DND-41 (cell line): Measurements from ENCODE around the gene PPP2R2D.
A peak's percentile ranks its signal among the peaks of the same experiment; 100 is the strongest.

Experiments used
- ATAC-seq: fragments of 200-7000 bp; cut with Tn5 transposase; 3 replicates; pipeline ENCODE4 v1.9.1; 2021; ENCODE audit warnings: low read depth; ENCODE audit not compliant: insufficient read depth
- DNase-seq: peaks from one replicate; pipeline ENCODE4 v3.0.0-alpha.2; 2020
- H2AFZ ChIP-seq: 2 replicates; pipeline ENCODE4 v1.6.0; 2012; ENCODE audit warnings: low read depth, low read length
- H3K27ac ChIP-seq: 2 replicates; pipeline ENCODE4 v1.5.1; 2012; ENCODE audit warnings: low read length, inconsistent platforms
- H3K27me3 ChIP-seq: fragments of 200-600 bp; sonication (generic); 2 replicates; pipeline ENCODE4 v1.6.0; 2012; ENCODE audit warnings: low read length, mild to moderate bottlenecking, inconsistent platforms; ENCODE audit not compliant: insufficient read depth, poor library complexity
- H3K36me3 ChIP-seq: 2 replicates; pipeline ENCODE4 v1.5.1; 2012; ENCODE audit warnings: low read length, inconsistent platforms; ENCODE audit not compliant: insufficient read depth
- H3K4me1 ChIP-seq: 2 replicates; pipeline ENCODE4 v1.5.1; 2012; ENCODE audit warnings: mild to moderate bottlenecking, low read length; ENCODE audit not compliant: insufficient read depth
- H3K4me2 ChIP-seq: 2 replicates; pipeline ENCODE4 v1.6.0; 2012; ENCODE audit warnings: mild to moderate bottlenecking, moderate library complexity, low read length, inconsistent platforms; ENCODE audit not compliant: insufficient read depth
- H3K4me3 ChIP-seq, 2 experiments: fragments of 200-600 bp in 1 of 2; shearing (Covaris generic) in 1 of 2; 2 replicates each; pipeline ENCODE4 v1.5.1; 2012 to 2016; ENCODE audit warnings: inconsistent platforms in 2 of 2, low read length in 2 of 2, mild to moderate bottlenecking in 2 of 2, low read depth in 1 of 2, moderate library complexity in 1 of 2
- H3K79me2 ChIP-seq: 2 replicates; pipeline ENCODE4 v1.6.0; 2012; ENCODE audit warnings: low read length, inconsistent platforms; ENCODE audit not compliant: insufficient read depth
- H3K9ac ChIP-seq: 2 replicates; pipeline ENCODE4 v1.6.0; 2012; ENCODE audit warnings: low read depth, mild to moderate bottlenecking, inconsistent platforms, low read length, moderate library complexity
- H3K9me3 ChIP-seq: 2 replicates; pipeline ENCODE4 v1.5.1; 2012; ENCODE audit warnings: low read length, moderate library complexity, mild to moderate bottlenecking, inconsistent platforms; ENCODE audit not compliant: insufficient read depth, severe bottlenecking
- H4K20me1 ChIP-seq: 2 replicates; pipeline ENCODE4 v1.6.0; 2012; ENCODE audit warnings: low read length; ENCODE audit not compliant: insufficient read depth
- CTCF ChIP-seq: IDR thresholded peaks from 2 replicates; pipeline ENCODE4 v1.5.1; 2012; ENCODE audit warnings: borderline replicate concordance, low read length, moderate library complexity, mild to moderate bottlenecking; ENCODE audit not compliant: poor library complexity, severe bottlenecking; ENCODE audit errors: extremely low read depth
- EZH2 ChIP-seq: IDR thresholded peaks from 3 replicates; pipeline ENCODE4 v1.6.1; 2012; ENCODE audit warnings: borderline replicate concordance, low read depth, mild to moderate bottlenecking, moderate library complexity, low read length, inconsistent platforms; ENCODE audit not compliant: severe bottlenecking

The PPP2R2D gene

GRCh38 chr10:131973160-131973951, 72.5 kb downstream of the PPP2R2D start:
- no peaks in the 10 kb centered on the region for H3K79me2 ChIP-seq

DNA sequence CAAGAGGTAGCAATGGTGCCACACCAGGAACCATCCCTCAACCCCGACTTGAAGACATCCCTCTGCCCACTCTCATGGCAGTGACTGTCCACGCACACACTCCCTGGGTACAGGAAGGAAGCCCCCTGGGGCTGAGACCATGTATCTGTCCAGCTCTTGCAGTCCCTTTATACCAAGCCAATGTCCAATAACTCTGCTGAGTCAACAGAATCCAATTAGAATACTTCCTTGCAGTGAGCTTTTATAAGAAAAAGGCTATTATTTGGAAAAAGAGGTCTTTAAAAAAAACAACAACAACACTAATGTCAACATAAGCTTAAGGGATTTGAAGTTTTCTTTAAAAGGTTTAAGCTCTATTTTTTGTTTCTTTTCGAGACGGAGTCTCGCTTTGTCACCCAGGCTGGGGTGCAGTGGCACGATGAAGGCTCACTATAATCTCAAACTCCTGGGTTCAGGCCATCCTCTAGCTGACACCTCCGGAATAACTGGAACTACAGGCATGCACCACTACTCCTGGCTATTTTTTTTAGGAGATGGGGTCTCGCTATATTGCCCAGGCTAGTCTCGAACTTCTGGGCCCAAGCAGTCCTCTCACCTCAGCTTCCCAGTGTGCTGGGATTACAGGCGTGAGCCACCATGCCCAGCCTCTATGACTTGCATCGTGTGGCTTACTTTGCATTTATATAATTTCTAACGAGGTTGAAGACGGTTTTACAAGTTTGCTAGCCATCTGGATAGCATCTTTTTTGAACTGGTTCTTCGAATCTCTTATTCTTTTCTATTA, 73.4 kb downstream of the PPP2R2D start:
- no peak for TF ChIP-seq EZH2
- no peak for TF ChIP-seq CTCF
- Histone ChIP-seq H3K9me3 (no peaks in the 10 kb centered on the region), H3K4me3 (no peak overlapping the region), H3K9ac (no peak overlapping the region), H3K79me2 (no peaks in the 10 kb centered on the region), H2AFZ (no peak overlapping the region), H3K4me2 (no peak overlapping the region), H3K27ac (no peak overlapping the region), H3K4me1 (peaks cover 16% of the 10 kb centered on the region), H4K20me1 (no peaks in the 10 kb centered on the region; the same call in 1 of the 2 replicates), H3K27me3 (no peaks in the 10 kb centered on the region), H3K36me3 (no peaks in the 10 kb centered on the region)
- ATAC-seq (no peak), DNase-seq (no peak)

More at GRCh38 chr10:131973160-131973951, 72.5 kb downstream of the PPP2R2D start:
- Histone ChIP-seq H3K9ac (no peak overlapping the region), H3K4me3 (no peak overlapping the region), H3K9me3 (no peaks in the 10 kb centered on the region), H3K27ac (no peak overlapping the region), H3K4me2 (no peak overlapping the region), H4K20me1 (no peaks in the 10 kb centered on the region; the same call in 1 of the 2 replicates), H3K36me3 (no peaks in the 10 kb centered on the region), H3K4me1 (peaks cover 16% of the 10 kb centered on the region), H2AFZ (no peak overlapping the region), H3K27me3 (no peaks in the 10 kb centered on the region)
- ATAC-seq = peak; percentile 48
- DNase-seq = peak; percentile 11
- TF ChIP-seq CTCF = no peak
- TF ChIP-seq EZH2 = no peak

DNA sequence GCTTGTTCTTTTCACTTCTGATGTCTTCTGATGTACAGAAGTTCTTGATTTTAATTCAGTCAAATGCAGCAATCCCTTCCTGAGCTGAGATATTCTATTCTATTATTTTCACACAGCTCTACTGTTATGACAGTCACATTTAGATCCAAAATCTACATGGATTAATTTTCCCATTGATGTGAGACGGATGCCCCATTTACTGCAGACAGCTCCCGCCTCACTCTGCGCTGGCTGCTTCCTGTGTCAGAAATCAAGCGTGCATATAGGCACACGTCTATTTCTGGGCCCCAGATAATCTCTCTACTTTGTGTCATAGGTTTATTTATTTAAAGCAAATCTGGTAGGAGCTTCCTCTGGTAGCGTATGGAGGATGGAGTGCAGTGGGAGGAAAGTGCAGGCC, 74.2 kb downstream of the PPP2R2D start:
- H3K27me3 ChIP-seq = no peaks in the 10 kb centered on the region
- TF ChIP-seq EZH2 (no peak), CTCF (no peak)
- H3K4me2 ChIP-seq = no peak overlapping the region
- H3K4me3 ChIP-seq = no peak overlapping the region
- no peak overlapping the region for H3K27ac ChIP-seq
- H3K9me3 ChIP-seq = no peaks in the 10 kb centered on the region
- no peak for ATAC-seq
- H3K4me1 ChIP-seq = peaks cover 16% of the 10 kb centered on the region
- no peak overlapping the region for H3K9ac ChIP-seq
- no peaks in the 10 kb centered on the region for H4K20me1 ChIP-seq
- DNase-seq = no peak
- no peaks in the 10 kb centered on the region for H3K36me3 ChIP-seq
- no peak overlapping the region for H2AFZ ChIP-seq
- no peaks in the 10 kb centered on the region for H3K79me2 ChIP-seq
